WTC11 (cell line): ENCODE results near the gene CD247.

Experiments
- ATF3 ChIP-seq: sonication (generic); formaldehyde crosslinking; conservative IDR thresholded peaks from 2 replicates; pipeline ENCODE4 v1.8.1; 2022; ENCODE audit warnings: mild to moderate bottlenecking, missing genetic modification reagents
- CREM ChIP-seq: sonication (generic); formaldehyde crosslinking; IDR thresholded peaks from 2 replicates; pipeline ENCODE4 v1.8.1; 2022; ENCODE audit warnings: mild to moderate bottlenecking, missing genetic modification reagents, moderate library complexity
- CTCF ChIP-seq: fragments of 200-600 bp; IDR thresholded peaks from 2 replicates; pipeline ENCODE4 v1.8.0; 2022; ENCODE audit warnings: antibody characterized with exemption
- HMGXB4 ChIP-seq: sonication (generic); formaldehyde crosslinking; IDR thresholded peaks from 2 replicates; pipeline ENCODE4 v1.8.1; 2023; ENCODE audit warnings: mild to moderate bottlenecking, moderate library complexity, missing genetic modification reagents
- MAX ChIP-seq: sonication (generic); formaldehyde crosslinking; IDR thresholded peaks from 2 replicates; pipeline ENCODE4 v1.8.0; 2022; ENCODE audit warnings: mild to moderate bottlenecking, missing genetic modification reagents
- NR2C2 ChIP-seq: sonication (generic); formaldehyde crosslinking; IDR thresholded peaks from 2 replicates; pipeline ENCODE4 v1.8.0; 2022; ENCODE audit warnings: mild to moderate bottlenecking, missing genetic modification reagents
- USF2 ChIP-seq: sonication (generic); formaldehyde crosslinking; IDR thresholded peaks from 2 replicates; pipeline ENCODE4 v1.8.1; 2023; ENCODE audit warnings: mild to moderate bottlenecking, missing genetic modification reagents, moderate library complexity
- ZNF219 ChIP-seq: sonication (generic); formaldehyde crosslinking; IDR thresholded peaks from 2 replicates; pipeline ENCODE4 v1.8.0; 2023; ENCODE audit warnings: missing genetic modification reagents, mild to moderate bottlenecking, borderline replicate concordance

GRCh38 chr1:167522246-167522645 is 3.9 kb upstream of the CD247 start:
- TF ChIP-seq USF2 (CRISPR knock-in tag) (no peak), ZNF219 (CRISPR knock-in tag) (no peak), CTCF (no peak), CREM (no peak), HMGXB4 (CRISPR knock-in tag) (no peak), NR2C2 (CRISPR knock-in tag) (no peak), MAX (no peak), ATF3 (CRISPR knock-in tag) (no peak)
